Omental fat pad (tissue), 4 donors: ENCODE results near the gene PHC3. TPM values are rescaled to one million over a fixed set of nuclear protein-coding genes. Genes with fewer than 3 reads are reported as not detected.
"Not testable (repeated sequence)": the region's sequence is repeated elsewhere in the genome, so short reads cannot be mapped to it uniquely, and the experiment has no call there.

ENCODE experiments used
- ATAC-seq: fragments of 150-250 bp; one replicate; pipeline ENCODE4 v1.9.1; 2016; ENCODE audit warnings: mild to moderate bottlenecking, moderate library complexity; ENCODE audit not compliant: low FRiP score
- DNase-seq: peaks from one replicate; pipeline ENCODE4 v3.0.0-alpha.2; 2019; ENCODE audit warnings: low spot score
- CTCF ChIP-seq, 3 donors: fragments of 450-650 bp; IDR thresholded peaks; one replicate each; pipeline ENCODE4 v1.5.1; 2016 to 2017; ENCODE audit warnings: antibody characterized with exemption in 3 of 3, mild to moderate bottlenecking in 3 of 3, moderate library complexity in 2 of 3
- total RNA-seq, 4 donors: library from RNA; depleted of rRNA; stranded (reverse); fragments of >200 nt; gene quantifications; one replicate each; pipeline ENCODE4 v1.1.0, GENCODE V29; 2016

The PHC3 gene
- total RNA-seq, 4 donors from 2014 or later = 48.6 to 56.7 (median 50.9) TPM

- no peak for TF ChIP-seq CTCF (IDR thresholded peaks at IDR 0.05)
- DNase-seq (peak; percentile 78), ATAC-seq (peak; percentile 100)
These were observed 40.6 kb upstream of the PHC3 start, which contains the start of gene PRKCI for GRCh38 chr3:170221924-170222646. Gene PRKCI (plus strand): TSS chr3:170222424. CDS start chr3:170222670, 246 bp downstream.

GRCh38 chr3:170220871-170221270, 39.3 kb upstream of the PHC3 start:
- TF ChIP-seq CTCF (IDR thresholded peaks at IDR 0.05) = no peak
- no peak for ATAC-seq
- no peak for DNase-seq

- DNase-seq = no peak
- no peak for TF ChIP-seq CTCF (IDR thresholded peaks at IDR 0.05)
- no peak for ATAC-seq
These were observed 38.3 kb upstream of the PHC3 start for GRCh38 chr3:170219850-170220249.

- ATAC-seq (no peak), DNase-seq (no peak)
- no peak for TF ChIP-seq CTCF (IDR thresholded peaks at IDR 0.05)
These were observed 30.1 kb upstream of the PHC3 start for GRCh38 chr3:170211668-170212067.

- no peak for ATAC-seq
- no peak for DNase-seq
- TF ChIP-seq CTCF (IDR thresholded peaks at IDR 0.05) = no peak
These were observed 26.2 kb upstream of the PHC3 start for GRCh38 chr3:170207717-170208116.

- not testable (repeated sequence) for ATAC-seq
These were observed 24.7 kb upstream of the PHC3 start for GRCh38 chr3:170206164-170206762.

GRCh38 chr3:170205302-170205701, 23.8 kb upstream of the PHC3 start:
- TF ChIP-seq CTCF (IDR thresholded peaks at IDR 0.05) = no peak
- no peak for DNase-seq
- no peak for ATAC-seq

More at GRCh38 chr3:170206164-170206762, 24.7 kb upstream of the PHC3 start:
- not testable (repeated sequence) for DNase-seq
